Measurements from ENCODE around the gene KIF21B.
A peak's percentile ranks its signal among the peaks of the same experiment; 100 is the strongest.
"Not testable (repeated sequence)": the region's sequence is repeated elsewhere in the genome, so short reads cannot be mapped to it uniquely, and the experiment has no call there.

The KIF21B gene

DNA sequence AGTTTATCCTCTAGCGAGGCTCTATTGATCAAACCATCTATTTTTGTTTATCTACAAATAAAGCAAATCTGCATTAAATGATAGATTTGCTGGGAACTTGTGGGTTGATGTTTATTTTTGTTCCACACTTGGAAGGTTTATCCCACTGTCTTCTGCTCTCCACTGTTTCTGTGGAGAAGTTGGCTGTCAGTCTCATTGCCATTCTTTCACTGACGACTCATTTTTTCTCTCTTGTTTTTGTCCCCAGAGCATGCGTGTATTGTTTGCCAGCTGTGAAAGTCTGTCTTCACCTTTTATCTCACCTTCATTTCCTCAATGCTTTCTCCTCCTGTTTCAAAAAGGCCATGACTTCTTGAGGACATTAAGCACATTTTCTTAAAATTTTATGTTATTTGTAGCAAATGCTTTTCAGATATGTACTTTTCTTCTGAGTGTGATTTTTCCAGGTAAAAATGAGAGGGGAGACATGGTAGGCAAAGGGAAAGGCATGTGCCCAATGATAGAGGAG, 76.4 kb downstream of the KIF21B start:
- no peaks in the 10 kb centered on the region for H3K9me2 ChIP-seq (replicated peaks; ENCODE audit: low read depth, low read length)
- H3K27me3 ChIP-seq (ENCODE audit: insufficient read depth, low read length, poor library complexity, severe bottlenecking): no peaks in the 10 kb centered on the region
- H3K4me2 ChIP-seq (ENCODE audit: low read depth, low read length, poor library complexity, severe bottlenecking): no peak overlapping the region
- no peak overlapping the region for H3K4me3 ChIP-seq (ENCODE audit: low read length, poor library complexity, severe bottlenecking)
- H4K20me1 ChIP-seq (ENCODE audit: insufficient read depth, low read length, poor library complexity, severe bottlenecking): no peaks in the 10 kb centered on the region
- H3K36me3 ChIP-seq (ENCODE audit: insufficient read depth, low read length): no peaks in the 10 kb centered on the region
- H3F3A ChIP-seq (ENCODE audit: low read depth): no peaks in the 10 kb centered on the region
- no peak overlapping the region for H2AFZ ChIP-seq (ENCODE audit: low read length)
- H3K9ac ChIP-seq (ENCODE audit: low read depth, low read length, poor library complexity, severe bottlenecking): no peak overlapping the region
- TF ChIP-seq, protein P1, sequence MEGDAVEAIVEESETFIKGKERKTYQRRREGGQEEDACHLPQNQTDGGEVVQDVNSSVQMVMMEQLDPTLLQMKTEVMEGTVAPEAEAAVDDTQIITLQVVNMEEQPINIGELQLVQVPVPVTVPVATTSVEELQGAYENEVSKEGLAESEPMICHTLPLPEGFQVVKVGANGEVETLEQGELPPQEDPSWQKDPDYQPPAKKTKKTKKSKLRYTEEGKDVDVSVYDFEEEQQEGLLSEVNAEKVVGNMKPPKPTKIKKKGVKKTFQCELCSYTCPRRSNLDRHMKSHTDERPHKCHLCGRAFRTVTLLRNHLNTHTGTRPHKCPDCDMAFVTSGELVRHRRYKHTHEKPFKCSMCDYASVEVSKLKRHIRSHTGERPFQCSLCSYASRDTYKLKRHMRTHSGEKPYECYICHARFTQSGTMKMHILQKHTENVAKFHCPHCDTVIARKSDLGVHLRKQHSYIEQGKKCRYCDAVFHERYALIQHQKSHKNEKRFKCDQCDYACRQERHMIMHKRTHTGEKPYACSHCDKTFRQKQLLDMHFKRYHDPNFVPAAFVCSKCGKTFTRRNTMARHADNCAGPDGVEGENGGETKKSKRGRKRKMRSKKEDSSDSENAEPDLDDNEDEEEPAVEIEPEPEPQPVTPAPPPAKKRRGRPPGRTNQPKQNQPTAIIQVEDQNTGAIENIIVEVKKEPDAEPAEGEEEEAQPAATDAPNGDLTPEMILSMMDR (conservative IDR thresholded peaks at IDR 0.05; ENCODE audit: low read length): no peak
- TF ChIP-seq EZH2phosphoT487 (IDR thresholded peaks at IDR 0.05; ENCODE audit: borderline replicate concordance): no peak
- H3K79me2 ChIP-seq (ENCODE audit: insufficient read depth, low read length): no peaks in the 10 kb centered on the region
- no peaks in the 10 kb centered on the region; the same call in 1 of the 2 replicates for H3K9me3 ChIP-seq (ENCODE audit: insufficient read depth, low read depth, low read length)
- no peaks in the 10 kb centered on the region for H3K4me1 ChIP-seq (ENCODE audit: insufficient read depth, low read length, poor library complexity, severe bottlenecking)

DNA sequence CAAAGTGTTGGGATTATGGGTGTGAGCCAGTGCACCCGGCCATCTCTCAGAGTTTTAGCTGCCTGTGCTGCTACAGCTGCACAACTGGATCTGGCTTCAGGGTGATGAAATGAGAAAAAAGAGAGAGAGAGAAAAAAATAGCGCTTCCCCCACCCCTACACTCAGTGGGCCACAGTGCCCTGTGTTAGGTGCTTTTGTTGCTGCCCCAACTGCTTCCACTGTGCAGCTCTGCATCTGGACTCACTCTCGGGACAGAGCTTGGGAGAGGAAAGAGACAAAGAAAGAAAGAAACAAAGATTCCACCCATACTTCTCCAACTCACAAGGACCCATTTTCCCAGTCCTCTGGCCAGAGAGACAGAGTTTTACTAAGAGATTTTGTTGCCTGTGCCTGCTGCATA, 78.4 kb downstream of the KIF21B start:
- TF ChIP-seq, protein P1 (conservative IDR thresholded peaks at IDR 0.05; ENCODE audit: low read length): no peak
- TF ChIP-seq EZH2phosphoT487 (IDR thresholded peaks at IDR 0.05; ENCODE audit: borderline replicate concordance): no peak
- H2AFZ ChIP-seq (ENCODE audit: low read length): no peak overlapping the region
- H3F3A ChIP-seq (ENCODE audit: low read depth): no peaks in the 10 kb centered on the region
- H3K4me2 ChIP-seq (ENCODE audit: low read depth, low read length, poor library complexity, severe bottlenecking): no peak overlapping the region
- no peaks in the 10 kb centered on the region for H4K20me1 ChIP-seq (ENCODE audit: insufficient read depth, low read length, poor library complexity, severe bottlenecking)
- no peaks in the 10 kb centered on the region for H3K79me2 ChIP-seq (ENCODE audit: insufficient read depth, low read length)
- H3K4me3 ChIP-seq (ENCODE audit: low read length, poor library complexity, severe bottlenecking): no peak overlapping the region
- H3K9me3 ChIP-seq (ENCODE audit: insufficient read depth, low read depth, low read length): peaks cover 5% of the 10 kb centered on the region
- H3K36me3 ChIP-seq (ENCODE audit: insufficient read depth, low read length): no peaks in the 10 kb centered on the region
- H3K4me1 ChIP-seq (ENCODE audit: insufficient read depth, low read length, poor library complexity, severe bottlenecking): no peaks in the 10 kb centered on the region
- no peaks in the 10 kb centered on the region for H3K9me2 ChIP-seq (replicated peaks; ENCODE audit: low read depth, low read length)
- no peak overlapping the region for H3K9ac ChIP-seq (ENCODE audit: low read depth, low read length, poor library complexity, severe bottlenecking)
- H3K27me3 ChIP-seq (ENCODE audit: insufficient read depth, low read length, poor library complexity, severe bottlenecking): no peaks in the 10 kb centered on the region

DNA sequence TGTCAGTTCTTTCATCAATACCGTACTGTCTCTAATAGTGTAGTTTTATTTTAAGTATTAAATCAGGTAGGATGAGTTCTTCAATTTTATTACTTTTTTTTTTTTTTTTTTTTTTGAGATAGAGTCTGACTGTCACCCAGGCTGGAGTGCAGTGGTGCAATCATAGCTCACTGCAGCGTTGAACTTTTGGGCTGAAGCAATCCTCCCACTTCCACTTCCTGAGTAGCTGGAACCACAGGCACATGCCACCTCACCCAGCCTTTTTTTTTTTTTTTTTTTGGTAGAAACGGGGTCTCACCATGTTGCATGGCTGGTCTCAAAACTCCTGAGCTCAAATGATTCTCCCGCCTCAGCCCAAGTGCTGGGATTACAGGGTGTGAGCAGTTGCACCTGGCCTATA, 84.6 kb downstream of the KIF21B start:
- Histone ChIP-seq H3K4me1 (ENCODE audit: insufficient read depth, low read length, poor library complexity, severe bottlenecking) (peaks cover 7% of the 10 kb centered on the region), H3F3A (ENCODE audit: low read depth) (no peaks in the 10 kb centered on the region), H3K4me2 (ENCODE audit: low read depth, low read length, poor library complexity, severe bottlenecking) (peak overlapping the region; percentile 35), H4K20me1 (ENCODE audit: insufficient read depth, low read length, poor library complexity, severe bottlenecking) (no peaks in the 10 kb centered on the region), H3K9me2 (replicated peaks; ENCODE audit: low read depth, low read length) (no peaks in the 10 kb centered on the region), H3K4me3 (ENCODE audit: low read length, poor library complexity, severe bottlenecking) (no peak overlapping the region), H2AFZ (ENCODE audit: low read length) (0 out of 2 replicates have a peak overlapping the region, but pooled peaks have one; percentile 48), H3K27me3 (ENCODE audit: insufficient read depth, low read length, poor library complexity, severe bottlenecking) (no peaks in the 10 kb centered on the region), H3K9ac (ENCODE audit: low read depth, low read length, poor library complexity, severe bottlenecking) (no peak overlapping the region), H3K9me3 (ENCODE audit: insufficient read depth, low read depth, low read length) (peaks cover 5% of the 10 kb centered on the region; the same call in 1 of the 2 replicates), H3K79me2 (ENCODE audit: insufficient read depth, low read length) (no peaks in the 10 kb centered on the region), H3K36me3 (ENCODE audit: insufficient read depth, low read length) (no peaks in the 10 kb centered on the region)
- TF ChIP-seq, protein P1 (conservative IDR thresholded peaks at IDR 0.05; ENCODE audit: low read length): no peak
- no peak for TF ChIP-seq EZH2phosphoT487 (IDR thresholded peaks at IDR 0.05; ENCODE audit: borderline replicate concordance)

DNA sequence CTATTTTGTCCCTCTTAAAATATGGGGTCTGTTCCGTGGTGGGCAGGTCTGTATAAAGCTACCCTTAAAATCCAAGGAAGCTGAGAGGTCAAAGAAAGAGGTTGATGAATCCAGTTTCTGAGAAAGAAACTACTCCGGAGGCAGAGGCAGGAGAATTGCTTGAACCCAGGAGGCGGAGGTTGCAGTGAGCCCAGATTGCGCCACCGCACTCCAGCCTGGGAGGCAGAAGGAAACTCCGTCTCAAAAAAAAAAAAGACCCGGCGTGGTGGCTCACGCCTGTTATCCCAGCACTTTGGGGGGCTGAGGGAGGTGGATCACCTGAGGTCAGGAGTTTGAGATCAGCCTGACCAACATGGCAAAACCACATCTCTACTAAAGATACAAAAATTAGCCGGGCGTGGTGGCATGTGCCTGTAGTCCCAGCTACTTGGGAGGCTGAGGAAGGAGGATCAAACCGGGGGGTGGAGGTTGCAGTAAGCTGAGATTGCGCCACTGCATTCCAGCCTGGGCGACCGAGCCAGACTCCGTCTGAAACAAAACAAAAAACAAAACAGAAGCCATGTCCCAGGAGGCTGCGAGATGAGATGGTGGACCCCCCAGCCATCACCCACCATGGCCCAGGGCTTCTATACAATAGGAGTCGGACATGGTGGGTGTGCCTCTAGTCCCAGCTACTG, 88.1 kb downstream of the KIF21B start:
- H3K4me3 ChIP-seq (ENCODE audit: low read length, poor library complexity, severe bottlenecking); H3F3A ChIP-seq (ENCODE audit: low read depth); H3K4me1 ChIP-seq (ENCODE audit: insufficient read depth, low read length, poor library complexity, severe bottlenecking); H3K9ac ChIP-seq (ENCODE audit: low read depth, low read length, poor library complexity, severe bottlenecking); H3K9me2 ChIP-seq (replicated peaks; ENCODE audit: low read depth, low read length); H2AFZ ChIP-seq (ENCODE audit: low read length); H3K27me3 ChIP-seq (ENCODE audit: insufficient read depth, low read length, poor library complexity, severe bottlenecking); H3K79me2 ChIP-seq (ENCODE audit: insufficient read depth, low read length); H3K4me2 ChIP-seq (ENCODE audit: low read depth, low read length, poor library complexity, severe bottlenecking); H3K9me3 ChIP-seq (ENCODE audit: insufficient read depth, low read depth, low read length); H3K36me3 ChIP-seq (ENCODE audit: insufficient read depth, low read length); H4K20me1 ChIP-seq (ENCODE audit: insufficient read depth, low read length, poor library complexity, severe bottlenecking): not testable (repeated sequence)
